ENCODE measurements around the gene TRPM2. TPM values are rescaled to one million over a fixed set of nuclear protein-coding genes. Genes with fewer than 3 reads are reported as not detected.

Gene TRPM2
- total RNA-seq, 1 donor from 2014 or later: 0.52 TPM

DNA sequence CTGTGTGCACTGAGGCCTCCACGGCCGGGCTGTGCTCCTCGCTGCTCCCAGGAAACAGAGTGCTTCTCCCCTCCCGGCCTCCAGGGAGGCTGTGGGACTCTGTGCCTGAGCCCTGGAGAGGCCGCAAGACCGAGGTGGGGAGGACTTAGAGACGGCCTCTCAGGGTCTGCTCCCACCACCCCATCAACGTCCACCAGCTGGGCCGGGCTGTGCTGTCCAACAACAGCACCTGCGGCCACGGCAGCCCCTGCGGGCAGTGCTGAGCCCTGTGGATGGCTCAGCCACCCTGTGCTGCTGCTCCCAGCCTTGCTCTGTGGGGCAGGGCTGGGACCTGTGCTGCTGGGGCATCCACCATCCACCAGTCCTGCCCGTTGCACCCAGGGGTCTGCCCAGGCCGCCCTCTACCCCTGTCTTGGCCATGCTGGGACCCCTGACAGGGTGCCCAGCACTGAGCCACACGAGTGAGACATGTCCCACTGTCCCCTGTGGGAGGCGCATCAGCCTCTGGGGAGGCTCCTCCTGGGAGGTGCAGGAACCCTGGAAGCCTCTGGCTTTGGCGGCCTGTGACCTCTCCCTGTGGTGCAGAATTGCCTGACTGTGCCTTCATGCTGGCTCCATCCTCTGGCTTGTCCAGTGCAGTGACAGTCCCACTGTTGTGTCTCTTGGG lies 70.7 kb downstream of the TRPM2 start:
- TF ChIP-seq, protein P1, sequence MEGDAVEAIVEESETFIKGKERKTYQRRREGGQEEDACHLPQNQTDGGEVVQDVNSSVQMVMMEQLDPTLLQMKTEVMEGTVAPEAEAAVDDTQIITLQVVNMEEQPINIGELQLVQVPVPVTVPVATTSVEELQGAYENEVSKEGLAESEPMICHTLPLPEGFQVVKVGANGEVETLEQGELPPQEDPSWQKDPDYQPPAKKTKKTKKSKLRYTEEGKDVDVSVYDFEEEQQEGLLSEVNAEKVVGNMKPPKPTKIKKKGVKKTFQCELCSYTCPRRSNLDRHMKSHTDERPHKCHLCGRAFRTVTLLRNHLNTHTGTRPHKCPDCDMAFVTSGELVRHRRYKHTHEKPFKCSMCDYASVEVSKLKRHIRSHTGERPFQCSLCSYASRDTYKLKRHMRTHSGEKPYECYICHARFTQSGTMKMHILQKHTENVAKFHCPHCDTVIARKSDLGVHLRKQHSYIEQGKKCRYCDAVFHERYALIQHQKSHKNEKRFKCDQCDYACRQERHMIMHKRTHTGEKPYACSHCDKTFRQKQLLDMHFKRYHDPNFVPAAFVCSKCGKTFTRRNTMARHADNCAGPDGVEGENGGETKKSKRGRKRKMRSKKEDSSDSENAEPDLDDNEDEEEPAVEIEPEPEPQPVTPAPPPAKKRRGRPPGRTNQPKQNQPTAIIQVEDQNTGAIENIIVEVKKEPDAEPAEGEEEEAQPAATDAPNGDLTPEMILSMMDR (conservative IDR thresholded peaks at IDR 0.05; ENCODE audit: low read depth, low read length): no peak
- no peak for DNase-seq (ENCODE audit: low read depth)
- no peak overlapping the region for H3K4me3 ChIP-seq (ENCODE audit: low read depth, low read length)

DNA sequence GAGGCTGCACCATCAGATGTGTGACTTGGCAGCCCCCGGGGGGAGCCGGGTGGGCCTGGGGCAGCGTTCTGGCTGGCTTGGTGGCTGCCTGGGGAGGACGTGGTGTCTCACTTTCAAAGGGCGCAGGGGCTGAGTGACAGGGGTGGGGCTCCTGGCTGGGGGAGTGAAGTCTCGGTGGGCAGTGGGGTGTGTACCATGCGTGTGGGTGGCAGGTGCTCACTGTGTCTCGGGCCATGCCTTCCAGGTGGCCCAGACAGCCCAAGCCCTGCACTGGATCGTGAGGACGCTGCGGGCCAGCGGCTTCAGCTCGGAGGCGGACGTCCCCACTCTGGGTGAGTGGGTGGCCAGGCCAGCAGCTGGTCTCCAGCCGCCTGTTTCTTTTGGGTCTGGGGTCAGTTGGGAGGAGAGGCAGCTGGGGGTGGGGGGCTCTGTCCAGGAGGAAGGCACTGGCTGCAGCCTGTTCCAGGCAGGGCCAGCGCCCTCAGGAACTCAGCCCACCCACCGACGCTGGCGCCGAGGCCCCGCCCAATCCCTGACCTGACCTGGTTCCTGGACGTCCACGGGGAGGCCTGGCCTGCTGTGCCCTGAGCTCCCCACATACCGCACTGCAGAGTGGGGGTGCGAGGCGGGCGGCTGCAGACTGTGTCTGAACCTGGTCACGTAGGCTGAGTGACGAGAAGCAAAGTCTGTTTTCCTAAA lies 71.3 kb downstream of the TRPM2 start:
- no peak for DNase-seq (ENCODE audit: low read depth)
- TF ChIP-seq, protein P1 (conservative IDR thresholded peaks at IDR 0.05; ENCODE audit: low read depth, low read length): no peak
- no peak overlapping the region for H3K4me3 ChIP-seq (ENCODE audit: low read depth, low read length)

- DNase-seq (ENCODE audit: low read depth): no peak
- no peak overlapping the region for H3K4me3 ChIP-seq (ENCODE audit: low read depth, low read length)
- TF ChIP-seq, protein P1 (conservative IDR thresholded peaks at IDR 0.05; ENCODE audit: low read depth, low read length): no peak
Measured at GRCh38 chr21:44425307-44425894, 72.0 kb downstream of the TRPM2 start.

GRCh38 chr21:44425895-44426662 lies 72.7 kb downstream of the TRPM2 start:
- TF ChIP-seq, protein P1 (conservative IDR thresholded peaks at IDR 0.05; ENCODE audit: low read depth, low read length): no peak
- H3K4me3 ChIP-seq (ENCODE audit: low read depth, low read length): no peak overlapping the region
- no peak for DNase-seq (ENCODE audit: low read depth)

- no peak overlapping the region for H3K4me3 ChIP-seq (ENCODE audit: low read depth, low read length)
- TF ChIP-seq, protein P1 (conservative IDR thresholded peaks at IDR 0.05; ENCODE audit: low read depth, low read length): no peak
- DNase-seq (ENCODE audit: low read depth): no peak
Measured at GRCh38 chr21:44426663-44427191, 73.3 kb downstream of the TRPM2 start.

DNA sequence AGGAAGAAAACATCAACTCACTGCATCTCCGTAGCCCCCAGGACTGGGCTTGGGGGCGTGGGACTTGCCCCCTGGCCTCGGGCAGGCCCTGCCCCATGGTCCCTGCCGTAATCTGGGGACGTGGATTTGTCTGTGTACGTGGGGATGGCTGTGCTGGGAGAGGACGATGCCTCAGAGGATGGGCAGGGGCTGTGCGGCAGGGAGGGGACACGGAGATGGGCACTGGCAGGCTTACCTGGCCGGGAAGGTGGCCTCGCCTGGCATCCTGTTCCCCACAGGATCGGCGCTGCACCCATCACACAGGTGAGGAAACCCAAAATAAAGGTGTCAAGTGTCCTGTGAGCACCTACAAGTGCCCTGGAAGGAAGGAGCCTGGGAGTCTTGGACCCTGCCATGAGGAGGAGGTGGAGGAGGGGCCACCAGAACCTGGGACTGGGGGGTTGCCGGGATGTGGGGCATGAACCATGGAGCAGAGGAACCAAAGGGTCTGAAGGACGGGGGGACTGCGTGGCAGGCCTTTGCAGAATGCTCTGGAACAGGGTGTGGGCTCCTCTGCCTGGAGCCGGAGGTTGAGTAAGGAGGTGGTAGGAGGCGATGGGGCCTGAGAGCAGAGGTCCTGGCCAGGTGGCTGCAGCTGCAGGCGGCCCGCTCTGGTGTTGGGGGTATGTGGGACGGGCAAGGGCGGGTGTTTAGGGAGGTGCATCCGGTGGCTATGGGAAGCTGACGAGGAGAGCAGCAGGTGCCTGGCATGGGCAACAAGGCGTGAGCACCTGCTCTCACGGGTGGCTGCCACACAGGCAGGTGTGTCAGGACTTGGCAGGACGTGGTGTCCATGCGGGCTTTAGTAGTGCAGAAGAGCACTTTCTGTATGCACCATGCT lies 74.1 kb downstream of the TRPM2 start:
- DNase-seq (ENCODE audit: low read depth): no peak
- H3K4me3 ChIP-seq (ENCODE audit: low read depth, low read length): no peak overlapping the region
- TF ChIP-seq, protein P1 (conservative IDR thresholded peaks at IDR 0.05; ENCODE audit: low read depth, low read length): no peak

All from epithelial cell of proximal tubule (primary cell).